ENCODE data around the gene HIGD1A. TPM values are rescaled to one million over a fixed set of nuclear protein-coding genes. Genes with fewer than 3 reads are reported as not detected.

Gene HIGD1A
- total RNA-seq = 247 and 272 TPM in 2 replicates

DNA sequence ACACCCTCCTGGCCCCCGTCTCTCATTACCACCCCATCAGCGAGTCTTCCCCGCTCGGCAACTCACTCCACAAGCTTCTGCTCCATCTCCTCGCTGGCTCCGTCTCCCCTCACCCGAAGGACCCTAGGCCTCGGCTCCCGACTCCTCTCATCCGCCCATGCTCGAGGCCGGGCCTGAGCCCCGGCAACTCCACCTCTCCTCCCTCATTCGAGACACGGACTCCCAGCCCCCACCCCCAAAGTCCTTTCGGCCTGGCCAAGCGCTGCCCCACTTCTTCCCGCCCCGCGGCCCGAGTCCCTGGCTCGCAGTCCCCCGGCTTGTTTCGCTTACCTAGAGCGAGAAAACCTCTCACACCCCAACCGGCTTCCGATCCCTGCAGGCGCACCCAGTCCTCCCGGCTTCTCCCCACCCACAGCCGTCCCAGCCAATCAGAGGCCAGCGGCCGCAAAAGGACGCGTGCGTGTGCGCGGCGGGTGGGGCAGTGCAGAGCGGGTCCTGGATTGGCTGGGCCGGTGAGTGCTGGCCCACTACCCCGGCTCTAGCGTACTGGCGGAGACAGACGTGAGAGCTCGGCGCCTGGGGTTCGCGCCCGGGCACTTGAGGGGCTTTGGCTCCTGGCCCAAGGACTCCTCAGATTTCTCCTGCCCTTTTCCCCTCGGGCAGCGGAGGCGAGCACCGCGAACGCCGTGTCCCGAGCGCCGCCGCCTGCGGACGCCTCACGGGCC is at the start of gene HIGD1A:
Gene HIGD1A, minus strand, starts transcription at position 385 of the 725 bp plus-strand sequence. CDS start 10,237 bp downstream, outside the sequence.

DNA sequence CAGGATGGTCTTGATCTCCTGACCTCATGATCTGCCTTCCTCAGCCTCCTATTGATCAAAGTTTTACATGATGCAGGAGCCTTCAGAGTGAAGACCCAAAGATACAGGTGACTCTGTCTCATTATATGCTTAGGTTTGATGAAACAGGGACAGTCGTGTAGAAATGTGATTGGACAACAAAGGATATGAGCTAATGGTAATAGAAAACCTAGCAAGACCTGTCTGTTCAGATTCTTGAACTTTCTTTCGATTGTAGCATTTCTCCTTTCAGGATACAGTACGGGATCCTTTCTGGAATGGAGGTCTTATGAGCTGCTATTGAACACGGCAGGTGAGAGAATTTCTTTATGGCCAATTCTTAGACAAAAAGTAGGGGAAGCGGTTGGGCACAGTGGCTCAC is 4.9 kb upstream of the HIGD1A start, which contains the start of gene ACKR2:
Gene ACKR2, plus strand, starts transcription at position 244 of the 400 bp plus-strand sequence. CDS start 55,058 bp downstream, outside the sequence.

DNA sequence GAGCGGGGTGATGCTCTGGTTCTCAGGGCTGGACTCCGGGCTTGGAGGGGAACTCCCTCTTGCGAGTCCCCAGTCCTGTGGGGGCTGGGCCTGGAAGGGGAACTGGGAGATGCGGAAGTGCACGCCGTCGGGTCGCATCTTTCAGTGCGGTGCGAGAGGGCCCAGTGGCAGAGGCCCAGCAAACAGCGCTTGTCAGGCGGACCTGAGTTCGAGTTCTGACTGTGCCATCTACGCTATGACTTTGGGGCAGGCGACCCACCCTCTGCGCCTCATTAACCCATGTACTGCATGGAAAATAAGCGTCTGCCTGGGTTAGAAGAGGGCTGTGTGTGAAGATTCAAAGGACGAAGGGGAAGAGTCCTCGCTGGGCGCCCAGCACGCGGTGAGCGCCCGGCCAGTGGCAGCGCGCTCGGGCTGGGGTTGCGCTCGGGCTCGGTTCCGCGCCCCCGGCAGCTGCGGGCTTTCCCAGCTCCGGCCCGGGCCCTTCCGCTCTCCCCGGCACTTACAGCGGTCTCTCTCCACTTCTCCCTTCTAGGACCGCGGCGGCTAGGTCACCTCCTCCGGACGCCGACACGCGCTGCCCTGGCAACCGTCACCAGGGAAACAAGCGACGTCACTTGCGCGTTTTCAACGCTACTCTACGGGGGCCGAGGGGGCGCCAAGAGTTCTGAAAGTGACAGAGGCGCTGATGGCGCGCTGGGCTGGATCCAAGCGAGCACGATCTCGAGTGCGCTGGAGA is 31.5 kb downstream of the HIGD1A start, which contains the start of gene CCDC13:
Gene CCDC13, minus strand, starts transcription at position 584 of the 739 bp plus-strand sequence. CDS start 14,908 bp downstream, outside the sequence.

Other genes starting within 250 kb of the HIGD1A start
- gene SEC22C, start 222.5 kb downstream of the HIGD1A start, total RNA-seq = 39.2 and 46.8 TPM in 2 replicates
- 29.8 and 36.3 TPM in 2 replicates for gene SS18L2, start 213.6 kb downstream of the HIGD1A start, total RNA-seq
- gene NKTR, start 203.8 kb downstream of the HIGD1A start, total RNA-seq = 7.9 and 13.6 TPM in 2 replicates
- 5.7 and 9.1 TPM in 2 replicates for gene ZBTB47, start 150.8 kb downstream of the HIGD1A start, total RNA-seq
- not detected in 2 replicates for gene KLHL40, start 119.0 kb downstream of the HIGD1A start, total RNA-seq
- gene HHATL, start 101.7 kb downstream of the HIGD1A start, total RNA-seq = not detected in 2 replicates
- gene CCDC13, start 31.2 kb downstream of the HIGD1A start, total RNA-seq = 0.19 and 0.35 TPM in 2 replicates
- 0.56 and 0.92 TPM in 2 replicates for gene ACKR2, start 5.0 kb upstream of the HIGD1A start, total RNA-seq
- gene CYP8B1, start 71.4 kb upstream of the HIGD1A start, total RNA-seq = not detected in 2 replicates
- 0.09 and 0.35 TPM in 2 replicates for gene ZNF662, start 101.7 kb upstream of the HIGD1A start, total RNA-seq
- gene GASK1A, start 174.8 kb upstream of the HIGD1A start, total RNA-seq = 0.07 and 0.98 TPM in 2 replicates